ENCODE results near the gene MCEMP1.

GRCh38 chr19:7627166-7627565 is 49.7 kb upstream of the MCEMP1 start:
- TF ChIP-seq POLR2A (IDR thresholded peaks at IDR 0.05; ENCODE audit: low read depth, low read length) = no peak
- no peak for TF ChIP-seq POLR2AphosphoS5 (IDR thresholded peaks at IDR 0.05; ENCODE audit: low read depth, low read length)
